CD4-positive, alpha-beta memory T cell (primary cell): Measurements from ENCODE around the gene C2orf49. TPM values are rescaled to one million over a fixed set of nuclear protein-coding genes. Genes with fewer than 3 reads are reported as not detected.

Source experiments
- CTCF ChIA-PET: fragments of 350-600 bp; sonication (Branson Sonifier 250); formaldehyde crosslinking; loops from one replicate; lab custom pipeline; 2021; ENCODE audit warnings: inconsistent platforms; ENCODE audit not compliant: partially characterized antibody; lab: Charles Lee
- POLR2A ChIA-PET: fragments of 350-600 bp; sonication (Branson Sonifier 250); formaldehyde crosslinking; loops from one replicate; lab custom pipeline; 2021; ENCODE audit not compliant: partially characterized antibody; lab: Charles Lee
- DNase-seq, 5 donors: peaks; one replicate each; pipeline versions ENCODE4 v3.0.0 to v3.0.0-alpha.2; 2020 to 2022; ENCODE audit warnings: mixed read lengths in 1 of 5
- H3K27ac ChIP-seq: one replicate; pipeline ENCODE4 v1.7.0; 2013; ENCODE audit warnings: low read depth, low read length
- H3K27me3 ChIP-seq: 2 replicates; pipeline ENCODE4 v1.7.0; 2013; ENCODE audit warnings: mild to moderate bottlenecking, low read length, moderate library complexity; ENCODE audit not compliant: insufficient read depth
- H3K36me3 ChIP-seq: 2 replicates; pipeline ENCODE4 v1.7.0; 2013; ENCODE audit warnings: mild to moderate bottlenecking, low read length, moderate library complexity; ENCODE audit not compliant: insufficient read depth
- H3K4me1 ChIP-seq: 2 replicates; pipeline ENCODE4 v1.7.0; 2013; ENCODE audit warnings: mild to moderate bottlenecking, low read length, moderate library complexity; ENCODE audit not compliant: insufficient read depth
- H3K4me3 ChIP-seq, 2 donors: one replicate each; pipeline ENCODE4 v1.7.0; 2013; ENCODE audit warnings: low read length in 2 of 2, mild to moderate bottlenecking in 1 of 2
- H3K9me3 ChIP-seq, 2 donors: one replicate each; pipeline ENCODE4 v1.7.0; 2013; ENCODE audit warnings: low read length in 2 of 2, control low read depth in 1 of 2; ENCODE audit not compliant: control insufficient read depth in 1 of 2
- H3K27ac Mint-ChIP-seq, 7 donors: one replicate each; pipeline ENCODE4 v1.8.0; 2020 to 2021; ENCODE audit warnings: mixed read lengths in 7 of 7, mild to moderate bottlenecking in 6 of 7, inconsistent platforms in 3 of 7, moderate library complexity in 3 of 7
- H3K27me3 Mint-ChIP-seq, 2 donors: one replicate each; pipeline ENCODE4 v1.8.0; 2020 to 2021; ENCODE audit warnings: mixed read lengths in 2 of 2
- H3K36me3 Mint-ChIP-seq, 2 donors: one replicate each; pipeline ENCODE4 v1.8.0; 2020 to 2021; ENCODE audit warnings: mixed read lengths in 2 of 2, inconsistent platforms in 1 of 2, mild to moderate bottlenecking in 1 of 2
- H3K4me1 Mint-ChIP-seq, 4 donors: one replicate each; pipeline ENCODE4 v1.8.0; 2020 to 2021; ENCODE audit warnings: mixed read lengths in 4 of 4, mild to moderate bottlenecking in 1 of 4
- H3K4me3 Mint-ChIP-seq, 8 donors: one replicate each; pipeline ENCODE4 v1.8.0; 2020 to 2021; ENCODE audit warnings: mixed read lengths in 8 of 8, mild to moderate bottlenecking in 7 of 8, moderate library complexity in 6 of 8, inconsistent platforms in 3 of 8
- H3K9me3 Mint-ChIP-seq, 8 donors: one replicate each; pipeline ENCODE4 v1.8.0; 2020 to 2021; ENCODE audit warnings: mixed read lengths in 8 of 8, mild to moderate bottlenecking in 5 of 8, inconsistent platforms in 3 of 8, moderate library complexity in 1 of 8
- intact Hi-C: fragments of 100-400 bp; cut with micrococcal nuclease; formaldehyde crosslinking; loops from one replicate; pipeline ENCODE4 v1.15.1; 2023
- polyA plus RNA-seq, 2 donors: library from polyadenylated mRNA; unstranded; fragments of 300-500 nt; fragmentation: Illumina TruSeq; gene quantifications; one replicate each; pipeline ENCODE4 v1.2.3, GENCODE V29; 2021
- total RNA-seq, 2 experiments: library from RNA; stranded (reverse); gene quantifications; one replicate each; pipeline ENCODE4 v1.2.3, GENCODE V29; 2021

The C2orf49 gene
- total and polyA plus RNA-seq, 4 experiments from 2014 or later, result 8.7 to 29.9 (median 20.2) TPM

DNA sequence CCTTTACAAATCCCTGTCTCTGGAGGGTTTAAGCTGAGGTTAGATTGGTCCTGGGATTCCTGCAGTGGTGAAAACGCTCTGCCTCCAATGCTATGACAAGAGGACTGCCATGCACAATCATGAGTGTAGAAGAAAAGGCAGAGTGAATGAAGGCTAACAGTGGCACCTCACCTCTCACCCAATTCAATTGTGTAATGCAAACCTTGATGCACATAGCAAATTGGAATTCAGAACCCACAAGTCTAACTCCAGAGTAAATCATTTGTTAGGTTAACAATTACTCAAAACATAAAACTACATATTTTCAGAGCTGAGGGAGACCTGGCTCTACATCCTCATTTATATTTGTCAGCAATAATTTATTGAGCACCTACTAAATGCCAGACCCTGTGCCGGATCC, 9.7 kb upstream of the C2orf49 start:
- POLR2A ChIA-PET, result interaction anchor here (0.6 to 1.7 kb wide), 2 partner anchors 9 to 10 kb away, joined by 6 to 18 read pairs; partner anchors contain the start of gene C2orf49
- DNase-seq, result no peak
- peak overlapping the region in 7 of 8 donors; percentile 34 to 97 (median 94) for H3K4me3 Mint-ChIP-seq
- Histone ChIP-seq H3K27me3 (no peaks in the 10 kb centered on the region), H3K36me3 (no peaks in the 10 kb centered on the region), H3K4me3 (no peak overlapping the region), H3K9me3 (no peaks in the 10 kb centered on the region), H3K4me1 (peaks cover 31% of the 10 kb centered on the region), H3K27ac (no peak overlapping the region)
- H3K9me3 Mint-ChIP-seq, result no peaks in the 10 kb centered on the region
- no peaks in the 10 kb centered on the region for H3K27me3 Mint-ChIP-seq
- intact Hi-C loops, result no loop called here
- peaks cover 39 to 60% (median 51%) of the 10 kb centered on the region in 4 donors for H3K4me1 Mint-ChIP-seq
- peak overlapping the region; percentile 68 to 99 (median 93) for H3K27ac Mint-ChIP-seq
- CTCF ChIA-PET, result no interaction called here
- peaks cover 0 to 13% of the 10 kb centered on the region in 2 donors for H3K36me3 Mint-ChIP-seq

DNA sequence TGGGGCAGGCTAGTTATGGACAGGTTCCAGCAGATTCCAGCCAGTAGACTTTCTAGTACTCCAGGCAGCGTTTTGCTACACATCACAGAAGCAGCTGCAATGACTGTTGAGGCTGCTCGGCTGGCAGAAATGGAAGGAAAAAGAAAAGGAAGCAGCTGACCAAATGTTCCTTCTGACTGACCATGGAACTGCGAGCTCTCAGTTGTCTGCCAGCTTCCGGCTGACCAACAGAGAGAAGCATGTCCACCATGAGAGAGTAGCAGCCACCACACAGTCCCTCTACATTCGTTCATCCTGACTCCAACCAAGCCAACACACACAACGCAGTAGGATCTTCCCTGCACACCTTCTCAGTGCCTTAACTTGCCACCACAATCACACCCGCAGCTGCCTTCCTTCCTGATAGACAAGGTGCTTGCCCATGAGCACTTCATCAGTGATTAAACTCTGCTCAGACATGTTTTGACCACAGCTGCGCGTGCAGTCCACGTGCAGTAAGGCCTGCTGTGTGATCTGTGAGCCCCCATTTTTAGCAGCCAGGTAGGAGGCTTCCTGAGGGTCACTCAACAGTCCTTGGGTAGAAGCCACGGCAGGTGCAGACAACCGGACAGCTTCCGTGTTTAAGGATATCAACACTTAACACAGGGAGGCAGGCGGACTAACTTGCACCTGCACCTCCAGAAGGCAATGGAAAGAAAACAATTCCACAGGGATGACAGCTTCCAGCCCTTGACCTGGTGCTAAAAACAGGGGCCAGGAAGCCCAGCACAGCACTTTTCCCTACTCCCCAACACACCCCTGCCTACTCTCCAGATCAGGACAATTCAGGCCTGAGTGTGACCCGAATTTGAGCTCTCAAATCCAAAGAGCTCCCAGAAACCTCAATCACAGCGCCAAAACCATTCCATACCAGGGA, 8.8 kb upstream of the C2orf49 start:
- Histone ChIP-seq H3K4me1 (peaks cover 31% of the 10 kb centered on the region), H3K9me3 (no peaks in the 10 kb centered on the region), H3K36me3 (no peaks in the 10 kb centered on the region), H3K27ac (peak overlapping the region; percentile 61), H3K27me3 (no peaks in the 10 kb centered on the region), H3K4me3 (peak overlapping the region; percentile 33 to 65)
- peaks cover 0 to 11% of the 10 kb centered on the region in 2 donors for H3K36me3 Mint-ChIP-seq
- peak overlapping the region; percentile 85 to 99 (median 96) for H3K27ac Mint-ChIP-seq
- POLR2A ChIA-PET, result interaction anchor here (0.6 to 1.7 kb wide), 2 partner anchors 9 to 18 kb away, joined by 3 to 18 read pairs; partner anchors contain the start of gene C2orf49
- intact Hi-C loops, result no loop called here
- no peaks in the 10 kb centered on the region for H3K9me3 Mint-ChIP-seq
- peaks cover 32 to 52% (median 45%) of the 10 kb centered on the region in 4 donors for H3K4me1 Mint-ChIP-seq
- CTCF ChIA-PET, result interaction anchor here (0.6 to 2.7 kb wide), 2 partner anchors 13 to 193 kb away, joined by 3 to 17 read pairs; no protein-coding TSS in a partner anchor
- no peaks in the 10 kb centered on the region for H3K27me3 Mint-ChIP-seq
- H3K4me3 Mint-ChIP-seq, result peak overlapping the region; percentile 87 to 97 (median 94)
- peak in 4 of 5 donors; percentile 8 to 70 (median 16) for DNase-seq

DNA sequence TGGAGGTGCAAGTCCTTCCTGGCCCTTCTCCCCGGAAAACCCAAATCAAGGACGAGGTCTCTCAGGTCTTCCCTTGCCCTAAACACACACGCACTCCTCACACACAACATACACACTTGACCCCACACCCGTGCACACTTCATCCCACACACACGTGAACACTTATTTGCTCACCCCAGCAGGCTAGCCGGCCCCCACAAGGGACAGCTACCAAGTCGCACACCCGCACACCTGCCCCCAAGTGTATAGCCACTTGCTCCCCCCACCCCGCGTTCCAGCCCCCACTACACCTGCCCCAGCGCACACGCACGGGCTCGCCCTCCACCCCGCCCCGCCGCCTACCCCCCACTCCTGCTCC, 8.2 kb upstream of the C2orf49 start:
- Histone ChIP-seq H3K27me3 (no peaks in the 10 kb centered on the region), H3K9me3 (no peaks in the 10 kb centered on the region), H3K36me3 (no peaks in the 10 kb centered on the region), H3K4me3 (peak overlapping the region; percentile 33 to 65), H3K27ac (peak overlapping the region; percentile 61), H3K4me1 (peaks cover 31% of the 10 kb centered on the region)
- POLR2A ChIA-PET, result interaction anchor here (0.6 to 1.7 kb wide), 4 partner anchors 9 to 27 kb away, joined by 3 to 18 read pairs (median 4); partner anchors contain the start of gene C2orf49
- H3K36me3 Mint-ChIP-seq, result peaks cover 0 to 9% of the 10 kb centered on the region in 2 donors
- peak in 1 of 5 donors; percentile 22 for DNase-seq
- intact Hi-C loops, result no loop called here
- no peaks in the 10 kb centered on the region for H3K27me3 Mint-ChIP-seq
- H3K4me3 Mint-ChIP-seq, result peak overlapping the region; percentile 87 to 97 (median 94)
- no peaks in the 10 kb centered on the region for H3K9me3 Mint-ChIP-seq
- CTCF ChIA-PET, result interaction anchor here (0.6 to 2.7 kb wide), 2 partner anchors 12 to 192 kb away, joined by 3 to 17 read pairs; no protein-coding TSS in a partner anchor
- H3K27ac Mint-ChIP-seq, result peak overlapping the region; percentile 85 to 99 (median 96)
- peaks cover 28 to 48% (median 41%) of the 10 kb centered on the region in 4 donors for H3K4me1 Mint-ChIP-seq

DNA sequence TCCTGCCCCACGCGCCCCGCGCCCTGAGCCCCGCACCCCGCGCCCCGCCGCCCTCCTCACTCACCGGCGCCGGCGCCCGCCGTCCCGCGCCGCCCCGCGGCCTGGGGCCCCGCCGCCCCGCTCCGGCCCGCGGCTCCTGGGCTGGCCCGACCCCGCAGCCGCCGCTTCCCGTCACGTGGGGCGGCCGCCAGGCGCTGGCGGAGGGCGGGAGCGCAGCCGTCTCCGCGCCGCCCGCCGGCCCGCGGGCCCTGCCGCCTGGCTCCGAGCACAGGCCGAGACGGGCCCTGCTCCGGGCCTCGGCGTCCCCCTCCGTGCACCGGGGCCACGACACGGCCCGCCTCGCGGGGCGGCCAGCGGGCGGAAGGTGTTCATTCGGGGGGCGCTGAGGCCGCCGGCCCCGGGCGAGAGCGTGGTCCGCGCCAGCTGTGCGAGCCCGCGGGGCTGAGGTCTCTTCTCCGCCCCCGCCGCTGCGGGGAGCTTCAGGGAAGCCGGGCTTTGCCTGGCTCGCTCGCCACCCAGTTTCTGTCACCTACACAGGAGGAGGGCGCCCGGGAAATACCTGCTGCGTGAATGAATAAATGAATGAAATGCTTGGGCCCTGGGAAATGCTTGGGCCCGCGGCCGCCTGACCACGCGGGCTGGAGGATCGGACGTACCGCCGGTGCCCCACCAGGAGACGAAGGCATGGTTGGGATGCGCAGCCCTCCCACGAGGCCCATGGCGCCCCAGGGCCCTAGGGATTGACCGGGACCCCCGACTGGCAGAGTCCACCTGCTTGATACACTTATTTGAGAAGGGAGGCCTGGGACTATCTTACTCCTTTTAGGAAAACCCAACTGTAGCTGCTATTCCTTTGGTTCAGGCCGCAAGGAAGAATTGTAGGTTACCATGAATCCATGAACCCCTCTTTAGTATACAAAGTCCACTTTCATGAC, 7.5 kb upstream of the C2orf49 start, which contains the start of gene TGFBRAP1:
TGFBRAP1 (minus strand) TSS at position 175 of the 935 bp plus-strand sequence. CDS start 21,434 bp downstream, outside the sequence.
- H3K4me1 Mint-ChIP-seq, result peaks cover 28 to 43% (median 38%) of the 10 kb centered on the region in 4 donors
- Histone ChIP-seq H3K4me3 (peak within 1 kb of the TSS; percentile 44 to 70), H3K9me3 (no peaks in the 10 kb centered on the region), H3K27me3 (no peaks in the 10 kb centered on the region), H3K4me1 (peaks cover 31% of the 10 kb centered on the region), H3K27ac (peak within 1 kb of the TSS; percentile 83), H3K36me3 (no peaks in the 10 kb centered on the region)
- H3K4me3 Mint-ChIP-seq, result peak within 1 kb of the TSS; percentile 87 to 97 (median 94)
- POLR2A ChIA-PET, result interaction anchor here (0.8 to 1.7 kb wide), 5 partner anchors 8 to 28 kb away, joined by 3 to 18 read pairs (median 4); partner anchors contain the start of gene C2orf49
- peaks cover 0 to 7% of the 10 kb centered on the region in 2 donors for H3K36me3 Mint-ChIP-seq
- no peaks in the 10 kb centered on the region for H3K27me3 Mint-ChIP-seq
- intact Hi-C loops, result loop anchor here (10.0 kb wide), 2 partner anchors 765 to 865 kb away; partner anchors contain the start of gene UXS1
- peak; percentile 59 to 75 (median 68) for DNase-seq
- CTCF ChIA-PET, result interaction anchor here (0.6 to 2.7 kb wide), 2 partner anchors 11 to 112 kb away, joined by 3 to 17 read pairs; no protein-coding TSS in a partner anchor
- H3K9me3 Mint-ChIP-seq, result no peaks in the 10 kb centered on the region
- H3K27ac Mint-ChIP-seq, result peak within 1 kb of the TSS; percentile 92 to 99 (median 97)

DNA sequence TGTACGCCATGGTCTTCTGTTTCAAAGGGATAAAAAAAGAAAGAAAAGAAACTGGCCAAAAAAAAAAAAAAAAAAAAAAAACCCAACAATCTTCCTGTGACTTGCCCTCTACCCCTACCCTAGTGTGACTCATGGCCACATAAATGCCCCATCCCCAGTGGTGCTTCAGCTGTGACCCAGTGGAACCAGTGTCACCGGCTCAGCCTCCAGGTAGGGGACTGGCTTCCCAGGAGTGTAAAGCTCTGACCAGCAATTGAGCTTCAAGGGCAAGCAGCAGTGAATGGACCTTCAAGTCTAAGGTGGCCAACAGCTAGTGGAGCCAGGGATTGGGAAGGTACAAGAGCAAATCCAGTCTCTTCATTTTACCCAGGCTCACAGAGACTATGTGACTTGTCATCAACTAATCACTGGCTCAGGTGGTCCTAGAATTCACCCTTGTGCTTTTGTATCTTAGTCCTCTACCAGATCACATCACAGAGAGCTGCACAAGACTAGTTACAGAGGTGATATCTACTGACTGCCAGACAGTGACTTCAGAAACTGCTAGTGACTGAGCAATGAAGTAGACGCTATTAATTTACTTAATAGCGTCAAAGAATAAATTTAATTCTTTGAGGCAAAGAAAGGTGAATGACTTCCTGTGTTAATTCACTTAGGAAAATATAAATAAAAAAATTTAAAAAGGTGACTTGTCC, 6.5 kb upstream of the C2orf49 start:
- no peaks in the 10 kb centered on the region for H3K36me3 ChIP-seq
- no peaks in the 10 kb centered on the region for H3K27me3 ChIP-seq
- no peak overlapping the region for H3K4me3 ChIP-seq
- POLR2A ChIA-PET, result interaction anchor here (1.0 to 1.4 kb wide), 3 partner anchors 15 to 29 kb away, joined by 3 to 5 read pairs (median 4); no protein-coding TSS in a partner anchor
- Mint-ChIP-seq H3K4me1 (peaks cover 22 to 37% (median 30%) of the 10 kb centered on the region in 4 donors), H3K27me3 (no peaks in the 10 kb centered on the region), H3K36me3 (no peaks in the 10 kb centered on the region), H3K4me3 (peak overlapping the region; percentile 76 to 88 (median 84)), H3K27ac (peak overlapping the region; percentile 91 to 97 (median 94)), H3K9me3 (no peaks in the 10 kb centered on the region)
- peaks cover 31% of the 10 kb centered on the region for H3K4me1 ChIP-seq
- peak overlapping the region; percentile 83 for H3K27ac ChIP-seq
- intact Hi-C loops, result loop anchor here (10.0 kb wide), 2 partner anchors 764 to 864 kb away; partner anchors contain the start of gene UXS1
- DNase-seq, result no peak
- CTCF ChIA-PET, result interaction anchor here (0.6 to 2.7 kb wide), 2 partner anchors 10 to 113 kb away, joined by 3 to 17 read pairs; no protein-coding TSS in a partner anchor
- no peaks in the 10 kb centered on the region for H3K9me3 ChIP-seq

DNA sequence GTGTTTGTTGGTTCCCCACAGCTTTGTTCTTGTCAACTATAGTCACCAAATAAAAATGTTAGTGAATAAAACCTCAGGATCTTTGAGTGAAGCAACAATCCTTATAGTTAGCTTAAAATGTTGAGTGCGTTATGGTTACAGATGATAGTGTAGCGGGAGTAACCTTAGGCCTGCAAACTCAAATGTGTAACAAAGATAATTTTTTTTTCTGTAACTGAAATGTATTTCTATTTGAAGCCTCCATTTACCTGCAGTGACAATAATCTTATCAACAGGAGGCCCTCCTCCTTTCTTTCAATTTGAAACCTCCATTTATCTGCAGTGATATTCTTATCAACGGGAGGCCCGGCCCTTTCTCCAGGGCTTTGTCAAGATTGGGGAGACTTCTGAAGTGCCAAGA, 3.1 kb upstream of the C2orf49 start:
- CTCF ChIA-PET, result no interaction called here
- Mint-ChIP-seq H3K4me1 (peaks cover 21 to 51% (median 33%) of the 10 kb centered on the region in 4 donors), H3K27ac (no peak overlapping the region)

More for the DNA sequence above, 3.1 kb upstream of the C2orf49 start:
- Histone ChIP-seq H3K36me3 (no peaks in the 10 kb centered on the region), H3K27ac (no peak overlapping the region), H3K9me3 (no peaks in the 10 kb centered on the region), H3K4me1 (peaks cover 36% of the 10 kb centered on the region), H3K4me3 (no peak overlapping the region), H3K27me3 (no peaks in the 10 kb centered on the region)
- POLR2A ChIA-PET, result no interaction called here
- peaks cover 0 to 17% of the 10 kb centered on the region in 2 donors for H3K36me3 Mint-ChIP-seq
- no peaks in the 10 kb centered on the region for H3K27me3 Mint-ChIP-seq
- no peaks in the 10 kb centered on the region for H3K9me3 Mint-ChIP-seq
- no peak overlapping the region for H3K4me3 Mint-ChIP-seq
- no peak for DNase-seq
- intact Hi-C loops, result loop anchor here (10.0 kb wide), 2 partner anchors 761 to 861 kb away; partner anchors contain the start of gene UXS1
